Measurements from ENCODE around the gene ERC2. TPM values are rescaled to one million over a fixed set of nuclear protein-coding genes. Genes with fewer than 3 reads are reported as not detected.
A peak's percentile ranks its signal among the peaks of the same experiment; 100 is the strongest.

Gene ERC2
- total and polyA plus RNA-seq, 2 of the 13 experiments (the other 11 are each of a cell fraction or from before 2014, with no cell fraction given): 0.16 to 0.22 TPM

GRCh38 chr3:56304069-56304468 is 164.2 kb downstream of the ERC2 start (continued):
- no peak for TF ChIP-seq ZBTB10 (CRISPR knock-in tag; IDR thresholded peaks at IDR 0.05; ENCODE audit: borderline replicate concordance)
- TF ChIP-seq FOSL1 (CRISPR knock-in tag; IDR thresholded peaks at IDR 0.05; ENCODE audit: borderline replicate concordance): no peak
- no peak for TF ChIP-seq ZNF589 (CRISPR knock-in tag; conservative IDR thresholded peaks at IDR 0.05)

GRCh38 chr3:56303487-56303886 is 164.8 kb downstream of the ERC2 start:
- ATAC-seq: peak; percentile 71

More at GRCh38 chr3:56303487-56303886, 164.8 kb downstream of the ERC2 start:
- 29% methylated on average over 5 of the region's 5 CpGs for WGBS (ENCODE audit: low lambda C conversion rate)
- BruUV-seq (replicated peaks): no TSS peak
- FAIRE-seq (peak; percentile 30), DNase-seq (ENCODE audit: low spot score) (peak; percentile 32)
- H3K4me3 ChIP-seq (replicated peaks in 1 of 3; ENCODE audit: insufficient read depth in 1 of 3, low read depth in 2 of 3, low read length in 3 of 3): no peak overlapping the region
- no peak overlapping the region for H3K4me2 ChIP-seq (ENCODE audit: low read depth, low read length)
- ChIA-PET POLR2A (no interaction called here), CTCF (ENCODE audit: low intra/inter-chr PET ratio, low total read pairs) (interaction anchor here (0.8 to 1.7 kb wide), 3 partner anchors 818 to 1473 kb away, joined by 3 to 4 read pairs (median 3); no protein-coding TSS in a partner anchor)
- no peaks in the 10 kb centered on the region for H3K4me1 ChIP-seq (ENCODE audit: insufficient read depth, low read length)
- H4K20me1 ChIP-seq (ENCODE audit: insufficient read depth, low read length): no peaks in the 10 kb centered on the region
- intact Hi-C loops (cut with micrococcal nuclease; ENCODE audit: unreplicated experiment) (loop anchor here (5.0 kb wide), 1 partner anchor 1451 kb away; no protein-coding TSS in a partner anchor), in situ Hi-C loops (cut with HindIII; ENCODE audit: extremely low pct_ligation_motif_present, low pct_unique_long_range_greater_than_20kb) (no loop called here)
- H3K9me3 ChIP-seq (ENCODE audit: low read length): no peaks in the 10 kb centered on the region
- H3K36me3 ChIP-seq (replicated peaks in 1 of 2; ENCODE audit: control insufficient read depth in 1 of 2, insufficient read depth in 2 of 2, low read length in 2 of 2): no peaks in the 10 kb centered on the region
- no peaks in the 10 kb centered on the region for H3K27me3 ChIP-seq (ENCODE audit: control insufficient read depth in 1 of 2, insufficient read depth in 2 of 2, low read length in 2 of 2)
- H3K79me2 ChIP-seq (ENCODE audit: insufficient read depth, low read length): no peaks in the 10 kb centered on the region
- no peak for TF ChIP-seq ZMYM4 (CRISPR knock-in tag; IDR thresholded peaks at IDR 0.05)
- TF ChIP-seq KDM4B (CRISPR knock-in tag; IDR thresholded peaks at IDR 0.05): no peak
- no peak for TF ChIP-seq IRF1 (CRISPR knock-in tag; IDR thresholded peaks at IDR 0.05; ENCODE audit: low read depth)
- peak; percentile 58 for TF ChIP-seq CTCF (CRISPR knock-in tag; IDR thresholded peaks at IDR 0.05)
- no peak for TF ChIP-seq ZNF891 (CRISPR knock-in tag; IDR thresholded peaks at IDR 0.05)
- TF ChIP-seq SRF (IDR thresholded peaks at IDR 0.05; ENCODE audit: low read depth, low read length): 0 out of 2 replicates have a peak, but pooled peaks have one; percentile 35
- peak; percentile 24; the same call in 1 of the 2 replicates for TF ChIP-seq SMC3 (IDR thresholded peaks at IDR 0.05; ENCODE audit: low read length)
- TF ChIP-seq STAG1 (CRISPR knock-in tag; IDR thresholded peaks at IDR 0.05): peak; percentile 20; the same call in 1 of the 2 replicates
- H3K27ac ChIP-seq (ENCODE audit: extremely low read length, insufficient read depth, low read length): no peak overlapping the region
- H3K9ac ChIP-seq (ENCODE audit: insufficient read depth, low read depth, low read length): no peak overlapping the region
- no peak overlapping the region for H2AFZ ChIP-seq (ENCODE audit: low read length)
